ENCODE data around the gene HK1. TPM values are rescaled to one million over a fixed set of nuclear protein-coding genes. Genes with fewer than 3 reads are reported as not detected.

HK1 gene
- total RNA-seq, 1 experiment from 2014 or later: 98.8 TPM

DNA sequence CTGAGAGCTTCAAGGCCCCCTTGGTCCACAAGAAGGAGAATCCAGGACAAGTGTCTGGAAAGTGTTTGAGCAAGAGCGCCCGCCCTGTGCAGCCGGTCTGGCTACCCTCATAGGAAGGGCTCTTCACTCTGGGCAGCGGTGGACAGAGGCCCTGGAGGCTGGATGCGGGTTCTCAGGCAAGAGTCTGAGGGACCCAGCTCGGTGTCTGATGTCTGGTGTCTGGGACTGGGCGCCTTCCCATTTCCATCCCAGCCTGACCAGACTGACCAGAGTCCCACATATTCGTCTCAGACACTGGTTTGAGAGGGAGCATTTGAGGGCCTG, 59.8 kb downstream of the HK1 start:
- Mint-ChIP-seq H3K9me3 (no peaks in the 10 kb centered on the region), H3K27ac (peak overlapping the region; percentile 95 to 98 (median 96)), H3K4me1 (peaks cover 52 to 57% of the 10 kb centered on the region in 2 experiments), H3K4me3 (peak overlapping the region in 1 of 2 experiments; percentile 30; a peak in 2 of 5 replicates), H3K27me3 (ENCODE audit: low read depth) (no peaks in the 10 kb centered on the region; the same call in 1 of the 2 replicates), H3K36me3 (ENCODE audit: insufficient read depth in 1 of 3, low read depth in 3 of 3) (peaks cover 2 to 10% (median 6%) of the 10 kb centered on the region in 3 experiments; a peak in 6 of 7 replicates)
- H2BK5ac ChIP-seq (ENCODE audit: insufficient read length, low read length): no peak overlapping the region
- no peak overlapping the region for H2BK120ac ChIP-seq (ENCODE audit: low read depth, low read length, poor library complexity, severe bottlenecking)
- WGBS (ENCODE audit: extremely low coverage, insufficient read length, low lambda C conversion rate): no CpG with 5 or more reads among the region's 8 CpGs
- TF ChIP-seq, protein P1, sequence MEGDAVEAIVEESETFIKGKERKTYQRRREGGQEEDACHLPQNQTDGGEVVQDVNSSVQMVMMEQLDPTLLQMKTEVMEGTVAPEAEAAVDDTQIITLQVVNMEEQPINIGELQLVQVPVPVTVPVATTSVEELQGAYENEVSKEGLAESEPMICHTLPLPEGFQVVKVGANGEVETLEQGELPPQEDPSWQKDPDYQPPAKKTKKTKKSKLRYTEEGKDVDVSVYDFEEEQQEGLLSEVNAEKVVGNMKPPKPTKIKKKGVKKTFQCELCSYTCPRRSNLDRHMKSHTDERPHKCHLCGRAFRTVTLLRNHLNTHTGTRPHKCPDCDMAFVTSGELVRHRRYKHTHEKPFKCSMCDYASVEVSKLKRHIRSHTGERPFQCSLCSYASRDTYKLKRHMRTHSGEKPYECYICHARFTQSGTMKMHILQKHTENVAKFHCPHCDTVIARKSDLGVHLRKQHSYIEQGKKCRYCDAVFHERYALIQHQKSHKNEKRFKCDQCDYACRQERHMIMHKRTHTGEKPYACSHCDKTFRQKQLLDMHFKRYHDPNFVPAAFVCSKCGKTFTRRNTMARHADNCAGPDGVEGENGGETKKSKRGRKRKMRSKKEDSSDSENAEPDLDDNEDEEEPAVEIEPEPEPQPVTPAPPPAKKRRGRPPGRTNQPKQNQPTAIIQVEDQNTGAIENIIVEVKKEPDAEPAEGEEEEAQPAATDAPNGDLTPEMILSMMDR (conservative IDR thresholded peaks at IDR 0.05): no peak
- H3K18ac ChIP-seq (ENCODE audit: insufficient read length, low read depth, low read length): peak overlapping the region; percentile 7
- no peaks in the 10 kb centered on the region for H4K20me1 ChIP-seq (ENCODE audit: control insufficient read depth, insufficient read depth, insufficient read length)
- H3K79me1 ChIP-seq (ENCODE audit: insufficient read depth, low read depth, low read length, poor library complexity, severe bottlenecking): peaks cover 7% of the 10 kb centered on the region
- H3K9ac ChIP-seq (ENCODE audit: extremely low read depth, insufficient read length, low read length): no peak overlapping the region
- H3K4me2 ChIP-seq (ENCODE audit: insufficient read depth, insufficient read length, low read length): no peak overlapping the region
- H3K4me1 ChIP-seq (ENCODE audit: insufficient read depth, low read length): peaks cover 27% of the 10 kb centered on the region; the same call in 1 of the 2 replicates
- H2BK12ac ChIP-seq (ENCODE audit: insufficient read length, low read depth, low read length): no peak overlapping the region
- H2BK15ac ChIP-seq (ENCODE audit: low read depth, low read length): no peak overlapping the region
- no peaks in the 10 kb centered on the region for H3K9me3 ChIP-seq (ENCODE audit: control insufficient read depth, low read depth, low read length)
- no peak overlapping the region for H2AFZ ChIP-seq (ENCODE audit: low read length)
- H2AK5ac ChIP-seq (ENCODE audit: insufficient read length, low read length): no peak overlapping the region
- H3T11ph ChIP-seq (ENCODE audit: low read length): no peak overlapping the region
- no peak overlapping the region for H3K4ac ChIP-seq (ENCODE audit: low read depth, low read length)
- no peak overlapping the region for H3K27ac ChIP-seq (ENCODE audit: insufficient read length, low read depth, low read length)
- H2BK20ac ChIP-seq (ENCODE audit: low read depth, low read length, poor library complexity, severe bottlenecking): no peak overlapping the region
- H3K79me2 ChIP-seq (ENCODE audit: insufficient read depth, low read length): peaks cover 64% of the 10 kb centered on the region; the same call in 1 of the 2 replicates
- H3K27me3 ChIP-seq (ENCODE audit: insufficient read depth, low read length): no peaks in the 10 kb centered on the region
- H3K14ac ChIP-seq (ENCODE audit: insufficient read depth, low read length): no peak overlapping the region
- H3K23ac ChIP-seq (ENCODE audit: insufficient read length, low read depth, low read length): no peak overlapping the region
- no peak overlapping the region for H4K5ac ChIP-seq (ENCODE audit: insufficient read length, low read depth, low read length)
- H3K56ac ChIP-seq (ENCODE audit: insufficient read length, low read depth, low read length): no peak overlapping the region
- no peak overlapping the region for H4K8ac ChIP-seq (replicated peaks; ENCODE audit: insufficient read length, low read depth, low read length)
- H3K23me2 ChIP-seq (ENCODE audit: insufficient read length, low read depth, low read length, poor library complexity, severe bottlenecking): no peaks in the 10 kb centered on the region
- DNase-seq: no peak
- no peak overlapping the region for H4K91ac ChIP-seq (ENCODE audit: insufficient read length, low read depth, low read length)

All from H9 (cell line).